ENCODE measurements around the gene GNB3.
"Not testable (repeated sequence)": the region's sequence is repeated elsewhere in the genome, so short reads cannot be mapped to it uniquely, and the experiment has no call there.

GRCh38 chr12:6879824-6880223 lies 39.1 kb downstream of the GNB3 start:
- TF ChIP-seq CTCF (IDR thresholded peaks at IDR 0.05; ENCODE audit: extremely low read depth in 1 of 2, insufficient read depth in 1 of 2, low read depth in 1 of 2, low read length in 2 of 2); EZH2 (IDR thresholded peaks at IDR 0.05; ENCODE audit: borderline replicate concordance, low read depth, low read length, severe bottlenecking); POLR2A (IDR thresholded peaks at IDR 0.05; ENCODE audit: low read depth, low read length); POLR2AphosphoS5 (IDR thresholded peaks at IDR 0.05; ENCODE audit: insufficient read depth, low read depth, low read length); FOS (IDR thresholded peaks at IDR 0.05; ENCODE audit: borderline replicate concordance, insufficient read depth, low read length); JUN (IDR thresholded peaks at IDR 0.05; ENCODE audit: borderline replicate concordance, insufficient read depth, insufficient read length, low read depth); MYC (IDR thresholded peaks at IDR 0.05; ENCODE audit: low read depth, low read length): not testable (repeated sequence)
- TF ChIP-seq, protein P1, sequence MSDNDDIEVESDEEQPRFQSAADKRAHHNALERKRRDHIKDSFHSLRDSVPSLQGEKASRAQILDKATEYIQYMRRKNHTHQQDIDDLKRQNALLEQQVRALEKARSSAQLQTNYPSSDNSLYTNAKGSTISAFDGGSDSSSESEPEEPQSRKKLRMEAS (IDR thresholded peaks at IDR 0.05; ENCODE audit: insufficient read depth, insufficient read length): not testable (repeated sequence)

All from endothelial cell of umbilical vein (primary cell).